Activated CD4-positive, alpha-beta T cell treated with anti-CD3 and anti-CD28 coated beads, Interleukin-2, amount 50 U/mL, for 1 hour (primary cell): Measurements from ENCODE around the gene ABHD8.

Experiments used
- DNase-seq: peaks from one replicate; pipeline ENCODE4 v3.0.0-alpha.2; 2020

ABHD8 gene

DNA sequence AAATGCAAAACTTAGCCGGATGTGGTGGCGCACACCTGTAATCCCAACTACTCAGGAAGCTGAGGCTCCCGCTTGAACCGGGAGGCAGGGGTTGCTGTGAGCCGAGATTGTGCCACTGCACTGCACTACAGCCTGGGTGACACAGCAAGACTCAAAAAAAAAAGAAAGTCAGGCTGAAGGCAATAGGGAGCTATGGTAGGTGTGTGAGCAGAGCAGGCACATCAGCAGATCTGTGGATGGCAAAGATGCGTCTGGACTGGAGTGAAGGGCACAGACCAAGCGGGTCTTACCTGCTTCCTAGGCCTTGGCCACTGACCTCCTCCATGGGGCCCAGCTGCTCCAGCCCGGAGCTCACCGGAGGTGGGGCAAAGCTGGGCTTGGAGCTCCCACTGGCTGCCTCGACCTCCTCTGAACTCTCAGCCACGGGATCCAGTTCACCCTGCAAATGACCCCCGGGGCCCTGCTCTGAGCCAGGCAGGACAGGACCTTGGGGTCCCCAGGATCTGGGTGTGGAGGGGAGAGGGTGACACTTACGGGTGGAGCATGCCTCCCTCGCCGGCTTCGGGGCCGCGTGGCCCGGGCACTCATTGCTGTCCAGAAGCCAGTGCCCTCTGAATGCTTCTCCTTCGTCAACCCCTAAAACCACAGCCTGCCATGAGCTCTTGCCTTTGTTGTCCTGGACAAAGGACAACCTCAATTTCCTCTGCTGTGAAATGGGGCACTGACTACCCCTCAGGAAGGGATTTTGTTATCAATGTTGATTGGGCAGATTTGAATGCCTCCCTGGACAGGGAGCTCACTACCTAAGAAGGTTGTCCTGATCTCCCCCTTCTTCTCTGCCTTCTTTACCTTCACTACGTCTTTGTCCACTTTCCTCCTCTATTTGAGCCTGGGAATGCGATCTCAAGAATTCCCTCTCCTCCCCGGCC is 39.2 kb downstream of the ABHD8 start:
- DNase-seq = no peak

DNA sequence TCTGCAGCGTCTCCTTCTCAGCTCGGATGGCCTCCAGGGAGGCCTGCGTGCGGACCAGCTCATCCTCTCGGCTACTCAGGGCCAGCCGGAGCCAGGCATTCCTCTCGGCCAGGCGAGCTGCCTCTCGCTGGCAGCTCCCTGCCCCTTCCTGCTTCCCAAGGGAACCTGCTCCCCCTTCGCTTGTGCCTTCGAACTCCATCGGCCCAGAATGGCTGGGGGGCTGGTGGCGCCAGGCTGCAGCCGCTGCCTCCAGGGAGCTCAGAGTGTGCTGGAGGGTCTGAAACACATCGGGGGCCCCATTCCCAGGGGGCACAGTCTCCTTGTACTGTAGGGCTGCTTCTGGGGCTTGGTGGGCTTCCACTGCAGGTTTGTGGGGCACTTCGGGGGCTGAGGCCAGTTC is 40.7 kb downstream of the ABHD8 start:
- DNase-seq = no peak

DNA sequence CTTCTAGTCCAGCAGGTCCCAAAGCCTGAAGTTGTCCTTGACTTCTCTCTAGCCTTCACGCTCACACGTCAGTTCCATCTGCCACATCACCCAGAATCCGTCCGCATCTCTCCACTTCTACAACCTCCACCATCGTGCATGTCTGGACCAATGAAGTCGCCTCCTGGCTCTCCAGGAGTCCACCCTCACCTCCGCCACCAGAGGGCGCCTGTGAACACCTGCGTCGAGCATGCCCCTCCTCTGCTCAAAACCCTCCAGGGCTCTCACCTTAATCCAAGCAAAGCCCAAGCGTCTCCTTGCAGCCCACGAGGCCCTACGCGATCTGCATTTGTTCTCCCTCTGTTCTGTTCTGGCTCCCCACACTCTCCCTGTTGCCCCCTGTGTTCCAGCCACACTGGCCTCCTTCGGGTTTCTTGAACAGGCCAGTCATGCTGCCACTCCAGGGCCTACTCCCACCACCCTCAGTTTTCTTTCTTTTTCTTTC is 42.3 kb downstream of the ABHD8 start:
- DNase-seq = peak; percentile 90

DNA sequence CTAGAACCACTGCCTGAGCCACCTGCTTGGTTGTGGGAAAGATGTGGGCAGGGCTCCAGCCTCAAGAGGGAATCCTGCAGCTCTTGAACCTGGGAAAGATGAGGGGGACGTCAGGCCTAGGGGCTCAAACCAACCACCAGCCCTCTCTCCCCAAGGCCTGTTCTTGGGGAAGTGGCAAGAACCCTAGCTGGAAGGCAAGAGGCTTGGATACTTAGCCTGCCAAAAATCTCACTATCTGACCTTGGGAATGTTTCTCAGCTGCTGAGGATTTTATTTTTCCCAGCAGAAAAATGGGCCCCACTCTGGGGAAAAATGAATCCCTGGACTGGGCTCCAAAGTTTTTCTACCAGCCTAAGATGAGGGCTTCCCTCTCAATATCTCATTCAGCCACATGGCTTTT is 43.3 kb downstream of the ABHD8 start:
- no peak for DNase-seq

DNA sequence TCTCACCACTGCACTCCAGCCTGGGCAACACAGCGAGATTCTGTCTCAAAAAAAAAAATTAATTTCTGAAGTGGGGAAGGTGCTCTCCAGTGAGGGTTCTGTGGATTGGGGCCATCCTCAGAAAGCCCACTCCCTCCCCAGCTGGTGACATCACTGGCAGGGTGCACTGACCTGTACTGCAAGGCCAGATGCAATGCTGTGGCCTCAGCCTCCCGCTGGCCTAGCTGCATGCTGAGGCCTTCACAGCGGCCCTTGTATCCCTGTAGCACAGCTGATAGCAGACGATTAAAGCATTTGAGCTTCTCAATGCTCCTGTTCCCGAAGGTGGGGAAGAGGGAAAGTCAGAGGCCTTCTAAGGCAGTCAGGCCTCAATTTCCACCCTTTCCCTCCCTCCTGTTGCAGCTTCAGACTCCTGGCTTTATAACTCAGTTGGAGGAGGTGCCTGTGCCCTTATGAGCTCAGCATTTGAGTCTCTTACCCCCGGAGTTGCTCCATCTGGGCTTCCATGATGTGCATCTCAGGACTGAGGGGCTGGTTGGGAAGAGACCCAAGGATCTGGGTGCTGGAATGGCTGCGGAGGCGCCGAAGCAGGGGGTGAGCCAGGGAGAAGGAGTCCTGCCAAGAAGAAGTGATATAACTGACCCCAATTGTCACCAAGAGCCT is 44.0 kb downstream of the ABHD8 start:
- no peak for DNase-seq

DNA sequence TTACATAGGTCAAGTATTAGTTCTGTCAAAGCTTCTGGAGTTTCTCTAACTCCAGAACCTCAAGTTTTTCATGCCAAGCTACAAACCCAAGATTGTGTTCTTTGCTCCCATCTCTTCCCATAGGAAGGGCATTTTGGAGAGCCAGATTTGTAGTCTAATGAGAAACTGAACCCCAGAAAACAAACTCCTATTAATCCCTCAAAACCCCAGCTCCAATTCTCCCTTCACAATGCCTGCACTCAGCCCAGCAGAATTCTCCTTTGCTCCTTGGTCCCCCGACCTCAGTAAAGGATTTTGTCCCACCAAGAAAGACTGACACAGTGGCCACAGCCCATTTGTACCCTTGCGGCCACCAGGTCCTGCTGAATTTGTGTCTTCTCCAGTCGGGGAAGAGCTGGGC is 47.1 kb downstream of the ABHD8 start:
- DNase-seq = no peak

DNA sequence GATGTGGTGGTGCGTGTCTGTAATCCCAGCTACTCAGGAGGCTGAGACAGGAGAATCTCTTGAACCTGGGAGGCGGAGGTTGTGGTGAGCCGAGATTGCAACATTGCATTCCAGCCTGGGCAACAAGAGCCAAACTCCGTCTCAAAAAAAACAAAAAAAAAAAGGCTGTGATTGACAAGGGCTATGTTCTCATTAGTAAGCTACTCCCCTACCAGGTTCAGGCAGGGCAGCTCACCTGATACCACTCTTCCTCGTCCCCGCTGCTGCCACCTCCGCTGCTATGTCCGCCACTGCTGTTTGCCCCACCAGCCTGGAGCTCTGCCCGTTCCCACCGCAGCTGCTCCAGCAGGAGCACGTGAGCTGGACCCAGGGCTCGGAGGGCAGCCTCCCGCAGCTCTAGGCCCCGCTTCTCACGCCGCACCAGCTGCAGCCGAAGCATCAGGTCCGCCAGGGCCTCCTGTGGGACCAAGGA is 48.0 kb downstream of the ABHD8 start:
- DNase-seq = no peak

DNA sequence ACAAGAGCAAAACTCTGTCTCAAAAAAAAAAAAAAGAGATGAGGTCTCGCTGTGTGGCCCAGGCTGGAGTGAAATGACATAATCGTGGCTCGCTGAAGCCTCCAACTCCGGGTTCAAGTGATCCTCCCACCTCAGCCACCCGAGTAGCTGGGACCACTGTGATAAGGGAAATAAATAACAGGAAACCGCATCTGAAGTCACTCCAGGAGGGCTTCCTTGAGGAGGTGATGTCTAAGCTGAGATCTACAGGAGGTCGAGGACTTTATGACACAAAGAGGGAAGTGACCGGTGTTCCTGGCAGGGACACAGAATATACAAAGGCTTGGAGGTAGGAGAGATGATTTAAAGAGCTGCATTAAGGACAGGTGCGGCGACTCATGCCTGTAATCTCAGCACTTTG is 48.6 kb downstream of the ABHD8 start:
- DNase-seq = no peak

DNA sequence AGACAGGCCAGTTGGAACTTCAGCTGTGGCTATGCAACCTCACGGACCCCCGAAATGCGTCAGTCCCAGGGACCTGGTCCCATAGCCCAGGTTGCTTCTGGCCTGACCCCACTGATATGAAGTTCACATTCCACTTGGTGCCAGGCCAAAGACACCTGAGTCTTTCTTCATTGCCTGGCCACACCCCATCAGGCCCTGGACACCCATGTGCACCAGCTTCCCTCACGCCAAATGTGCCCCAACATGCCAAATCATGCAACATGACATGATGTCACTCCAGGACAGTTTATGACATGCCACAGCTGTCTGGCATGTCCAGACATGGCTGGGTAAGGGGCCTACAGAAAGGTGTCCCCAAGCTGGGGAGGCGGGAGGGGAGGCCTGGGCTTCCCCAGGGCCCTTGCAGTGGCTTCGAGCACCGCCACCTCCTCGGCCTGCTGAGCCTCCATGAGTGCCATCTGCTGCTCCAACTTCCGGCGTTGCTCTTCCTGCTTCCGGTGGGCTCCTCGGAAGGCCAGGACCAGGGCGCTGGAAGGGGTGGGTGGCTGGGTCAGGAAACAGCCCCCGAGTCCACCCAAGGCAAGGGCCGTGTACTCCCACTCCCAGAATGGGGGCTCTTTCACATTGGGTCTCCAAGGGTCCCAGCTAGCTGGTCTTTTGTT is 53.2 kb downstream of the ABHD8 start:
- DNase-seq = no peak

DNA sequence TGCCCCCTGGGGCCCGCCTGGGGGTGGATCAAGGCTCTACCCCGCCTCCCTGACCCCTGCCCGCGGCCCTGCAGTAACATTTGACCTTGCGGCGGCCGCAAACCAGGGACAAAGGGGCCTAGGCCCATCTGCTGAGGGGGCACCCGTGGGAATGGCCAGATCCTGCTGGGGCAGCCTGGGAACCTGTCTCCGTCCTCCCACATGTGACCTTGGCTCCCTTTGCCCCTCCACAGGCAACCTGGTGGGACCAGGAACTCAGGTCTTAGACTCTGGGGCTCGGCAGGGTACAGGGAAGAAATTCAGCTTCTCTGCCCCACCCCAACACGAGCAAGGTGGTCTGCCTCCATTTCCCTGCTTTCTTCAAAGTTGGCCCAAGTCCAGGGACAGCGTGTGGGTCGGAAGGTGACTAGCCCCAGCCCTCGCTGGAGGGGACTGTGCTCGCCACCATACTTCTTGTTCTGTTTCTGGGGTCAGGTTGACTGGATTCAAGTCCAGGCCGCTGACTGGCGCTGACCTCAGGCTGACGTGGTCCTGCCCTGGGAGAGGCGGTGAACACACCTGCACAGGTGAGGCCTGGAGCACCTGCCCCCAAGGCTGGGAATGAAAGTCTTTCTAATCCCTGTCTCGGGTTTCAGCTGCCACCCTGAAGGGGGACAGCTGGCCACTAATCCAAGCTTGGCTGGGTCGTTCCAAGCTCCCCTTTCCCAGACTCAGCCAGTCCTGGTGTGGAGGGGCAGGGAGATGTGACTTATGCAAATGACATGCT is 55.0 kb downstream of the ABHD8 start:
- no peak for DNase-seq

DNA sequence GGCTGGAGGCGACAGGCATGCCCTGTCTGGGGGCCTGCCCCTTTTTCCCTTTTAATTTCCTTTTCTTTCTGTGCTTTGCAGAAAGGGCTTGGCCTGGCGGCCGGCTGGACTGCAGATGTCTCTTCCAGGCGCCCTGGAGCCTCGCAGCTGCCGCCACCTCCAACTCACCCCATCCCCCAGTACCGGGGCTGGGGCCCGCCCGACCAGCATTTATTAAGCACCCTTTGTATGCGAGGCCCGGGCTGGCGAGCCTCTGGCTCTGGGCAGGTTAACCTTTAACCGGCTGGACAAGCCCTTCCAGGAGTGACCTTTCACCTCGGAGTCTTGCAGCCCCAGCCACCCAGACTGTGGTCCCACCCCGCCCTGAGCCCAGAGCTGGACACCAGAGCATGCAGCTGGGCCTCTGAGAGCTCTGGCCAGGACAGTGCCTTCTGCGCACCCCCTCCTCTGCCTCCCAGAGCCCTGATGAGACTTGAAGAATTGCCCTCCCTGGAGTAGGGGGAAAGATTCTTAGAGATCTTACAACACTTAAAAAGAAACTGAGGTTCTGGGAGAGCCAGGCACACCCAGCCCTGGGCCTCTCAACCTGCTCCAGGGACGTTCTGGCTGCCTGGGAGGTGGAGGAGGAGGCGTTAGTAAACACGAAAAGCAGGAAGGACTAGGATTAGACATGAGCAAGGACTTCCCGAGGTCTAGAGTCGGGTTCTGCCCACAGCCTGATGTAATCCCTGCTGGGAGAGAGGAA is 56.4 kb downstream of the ABHD8 start:
- no peak for DNase-seq

DNA sequence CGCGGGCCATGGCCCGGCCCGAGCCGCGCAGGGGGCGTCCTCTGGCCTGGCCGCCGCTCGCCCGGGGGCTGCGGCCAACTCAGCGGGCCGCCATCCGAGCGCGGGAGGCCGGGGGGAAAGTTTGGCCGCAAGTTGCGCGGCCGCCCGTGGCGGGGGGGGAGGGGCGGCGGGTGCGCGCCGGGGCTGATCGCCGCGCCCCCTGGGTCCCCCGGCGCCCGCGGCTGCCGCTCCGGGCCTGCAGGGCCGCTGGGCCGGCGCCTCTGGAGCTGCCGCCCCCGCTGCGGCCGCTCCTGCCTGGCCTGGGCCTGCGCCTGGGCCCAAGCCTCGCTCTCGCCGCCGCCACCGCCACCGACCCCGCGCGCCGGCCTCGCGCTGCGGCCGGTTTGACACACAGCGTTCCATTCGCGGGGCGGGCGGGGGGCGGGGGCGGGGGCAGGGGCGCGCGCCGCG is 57.7 kb downstream of the ABHD8 start, which contains the start of gene NR2F6:
NR2F6 (minus strand) TSS at position 385 of the 450 bp plus-strand sequence. CDS start 699 bp downstream, outside the sequence.
- no peak for DNase-seq

DNA sequence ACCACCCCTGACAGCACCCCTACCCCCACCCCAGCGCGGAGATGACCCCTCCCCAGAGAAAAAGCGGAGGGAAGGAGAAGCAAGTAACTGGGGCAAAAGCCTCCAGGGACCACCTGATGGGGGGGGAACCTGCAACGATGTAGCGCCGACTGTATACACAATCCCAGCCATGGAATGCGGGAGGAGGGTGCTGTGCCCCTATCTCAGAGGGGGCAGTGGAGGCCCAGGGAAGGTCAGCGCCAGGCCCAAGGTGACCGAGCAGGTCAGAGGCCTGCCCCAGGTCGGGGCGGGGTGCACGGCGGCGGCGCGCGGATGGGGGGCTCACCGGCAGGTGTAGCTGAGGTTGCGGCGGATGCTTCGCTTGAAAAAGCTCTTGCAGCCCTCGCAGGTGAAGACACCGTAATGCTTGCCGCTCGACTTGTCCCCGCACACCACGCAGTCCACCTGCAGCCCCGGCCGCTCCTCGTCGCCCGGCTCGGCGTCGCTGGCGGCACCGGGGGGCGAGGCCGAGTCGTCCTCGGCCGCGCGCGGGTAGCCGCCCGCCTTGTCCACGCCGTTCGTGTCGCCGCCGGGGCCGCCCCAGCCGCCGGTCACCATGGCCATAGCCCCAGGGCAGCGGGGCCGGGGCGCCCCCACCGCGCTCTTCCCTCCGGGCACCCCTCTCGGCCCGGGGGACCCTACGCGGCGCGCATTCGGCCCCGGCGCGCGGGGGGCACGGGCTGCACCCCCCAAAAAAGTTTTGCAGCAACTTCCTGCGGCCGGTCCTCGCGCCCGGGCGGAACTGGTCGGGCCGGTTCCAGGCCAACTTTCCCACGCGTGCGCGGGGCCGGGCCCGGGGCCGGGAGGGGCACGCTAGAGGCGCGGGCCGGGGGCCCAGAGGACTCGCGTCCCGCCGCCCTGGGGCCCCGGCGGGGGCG is 58.3 kb downstream of the ABHD8 start:
- DNase-seq = no peak

DNA sequence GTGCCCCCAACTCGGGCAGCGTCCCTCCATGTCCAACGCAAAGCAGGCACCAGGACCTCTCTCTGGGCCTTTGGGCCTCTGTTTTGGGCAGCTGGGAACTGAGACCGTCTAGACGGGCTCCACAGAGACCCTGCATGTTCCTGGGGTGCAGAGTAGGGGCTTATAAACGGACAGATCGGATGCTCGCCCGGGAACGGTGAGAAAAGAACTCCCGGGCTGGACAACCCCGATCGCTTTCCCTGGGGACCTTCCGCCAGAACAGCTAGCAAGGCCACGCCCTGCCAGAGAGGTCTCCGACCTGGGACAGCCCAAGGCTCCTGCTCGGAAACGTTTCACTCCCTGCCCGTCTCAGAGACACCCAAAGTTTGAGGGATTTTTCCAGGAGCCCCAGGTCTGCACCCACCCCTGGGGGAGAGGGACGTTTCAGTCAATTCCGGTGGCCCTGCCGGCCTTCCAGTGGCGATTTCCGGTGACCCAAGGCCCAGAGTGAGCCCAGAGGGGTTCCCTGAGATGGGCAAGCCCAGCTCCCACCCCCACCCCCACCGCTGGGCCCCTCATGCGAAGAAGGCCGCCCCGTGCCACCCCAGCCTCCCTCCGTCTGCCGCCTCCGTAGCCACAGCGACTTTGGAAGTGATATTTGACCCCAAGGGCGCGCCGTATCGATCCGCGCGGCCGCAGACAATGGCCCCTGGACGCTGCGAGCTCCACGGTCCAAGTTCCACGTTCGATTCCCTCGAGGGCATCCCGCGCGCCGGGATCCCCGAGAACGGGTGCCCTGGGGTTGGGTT is 59.2 kb downstream of the ABHD8 start:
- no peak for DNase-seq

DNA sequence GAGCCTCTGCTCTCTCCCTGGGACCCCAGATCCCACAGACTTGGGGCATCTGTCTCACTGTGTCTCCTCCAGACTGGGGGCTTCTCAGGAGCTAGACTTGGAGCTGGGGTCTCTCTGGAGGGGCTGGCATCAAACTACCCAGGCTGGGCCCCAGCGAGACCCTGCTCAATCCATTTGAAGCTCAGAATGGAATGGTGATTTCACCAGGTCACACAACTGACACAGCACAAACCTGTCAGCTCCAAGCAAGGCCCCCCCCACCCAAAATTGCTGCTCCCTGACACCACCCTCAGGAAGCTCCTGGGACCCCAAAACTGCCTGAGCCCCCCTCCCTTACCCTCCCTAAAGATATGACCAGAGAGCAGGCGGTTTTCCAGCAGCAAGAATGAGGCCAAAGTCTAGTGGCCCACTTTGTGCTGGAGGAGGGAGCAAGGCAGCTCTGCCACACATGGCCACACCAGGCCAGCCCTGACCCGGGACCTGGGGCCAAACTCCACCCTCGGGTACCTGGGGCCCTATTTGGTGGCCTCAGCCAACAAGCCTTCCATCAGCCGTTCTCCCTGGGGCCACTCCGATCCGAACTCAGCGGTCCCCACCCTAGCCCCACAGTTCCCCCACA is 59.9 kb downstream of the ABHD8 start:
- DNase-seq = no peak

DNA sequence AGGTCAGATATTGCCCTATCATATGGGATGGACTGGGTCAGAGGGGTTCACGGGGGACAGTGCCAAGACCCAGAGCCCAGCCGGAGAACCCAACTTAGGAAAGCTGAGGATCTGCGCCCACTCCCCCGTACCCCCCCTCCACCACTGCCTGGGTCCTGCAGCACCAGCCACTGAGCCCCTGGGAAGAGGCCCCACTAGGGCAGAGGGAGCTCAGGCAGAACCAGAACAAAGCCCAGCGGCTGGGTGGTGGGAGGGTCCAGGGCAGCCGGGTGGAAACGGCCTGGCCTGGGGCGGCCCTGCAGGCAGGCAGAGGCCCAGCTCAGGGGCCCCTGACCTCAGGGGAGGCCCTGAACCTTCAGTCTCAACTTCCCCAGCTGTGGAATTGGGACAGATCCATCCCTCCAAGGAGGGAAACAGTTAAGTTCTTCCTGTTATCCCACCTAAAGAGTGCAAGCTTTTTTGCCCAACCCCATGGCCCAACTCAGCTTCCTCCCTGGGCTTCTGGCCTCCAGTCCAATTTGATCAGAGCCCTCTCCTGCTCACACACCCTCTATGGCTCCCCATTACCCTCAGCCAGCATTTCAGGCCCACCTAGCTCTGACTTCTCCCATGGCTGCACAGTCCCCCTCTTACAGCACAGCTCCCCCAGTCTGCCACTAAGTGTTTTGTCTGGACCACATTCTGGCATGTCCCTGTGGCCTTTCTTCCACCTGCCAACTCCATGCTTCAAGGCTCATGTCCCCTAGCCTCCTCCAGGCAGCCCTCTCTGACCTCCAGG is 60.6 kb downstream of the ABHD8 start:
- no peak for DNase-seq
